HEK293 (cell line): ENCODE data around the gene DOK5.

ENCODE experiments used
- CTCF ChIA-PET: fragments of 350-600 bp; formaldehyde crosslinking; extraction: SDS; loops from one replicate; lab custom pipeline; 2021; ENCODE audit warnings: antibody characterized with exemption; lab: Yijun Ruan, JAX
- POLR2A ChIA-PET: fragments of 300-600 bp; formaldehyde crosslinking; extraction: SDS; loops from one replicate; lab custom pipeline; 2020; ENCODE audit warnings: antibody characterized with exemption, inconsistent platforms; lab: Yijun Ruan, JAX
- H3K27ac ChIP-seq: fragments of 200-500 bp; sonication (Bioruptor generic); 2 replicates; pipeline ENCODE4 v1.5.1; 2014; ENCODE audit warnings: low read depth, low read length, control low read depth, inconsistent platforms; ENCODE audit errors: extremely low read depth
- H3K36me3 ChIP-seq, 2 experiments: fragments of 200-500 bp in 1 of 2; sonication (Bioruptor generic) in 1 of 2; 1 replicate in 1 of 2; 2 replicates in 1 of 2; pipeline ENCODE4 v1.5.1; 2014 to 2017; ENCODE audit warnings: inconsistent platforms in 2 of 2, low read length in 2 of 2; ENCODE audit not compliant: control insufficient read depth in 2 of 2, insufficient read depth in 1 of 2
- H3K4me1 ChIP-seq: fragments of 200-500 bp; sonication (Bioruptor generic); 2 replicates; pipeline ENCODE4 v1.5.1; 2014; ENCODE audit warnings: mild to moderate bottlenecking, low read length, inconsistent platforms; ENCODE audit not compliant: control insufficient read depth, insufficient read depth
- H3K4me3 ChIP-seq: 2 replicates; pipeline ENCODE4 v1.5.1; 2011; ENCODE audit warnings: low read depth, mild to moderate bottlenecking, control low read depth, low read length, moderate library complexity
- H3K9me3 ChIP-seq: fragments of 200-500 bp; sonication (Bioruptor generic); 2 replicates; pipeline ENCODE4 v1.5.1; 2014; ENCODE audit warnings: low read depth, low read length, inconsistent platforms; ENCODE audit not compliant: control insufficient read depth, insufficient read depth
- CTCF ChIP-seq: fragments of 450-650 bp; formaldehyde crosslinking; IDR thresholded peaks from 2 replicates; pipeline ENCODE4 v1.5.1; 2016; ENCODE audit warnings: missing biosample characterization, missing genetic modification characterization
- FEZF1 ChIP-seq: fragments of 450-650 bp; formaldehyde crosslinking; IDR thresholded peaks from 2 replicates; pipeline ENCODE4 v1.5.1; 2016; ENCODE audit warnings: missing biosample characterization, missing genetic modification characterization
- GLI2 ChIP-seq: fragments of 450-650 bp; formaldehyde crosslinking; IDR thresholded peaks from 2 replicates; pipeline ENCODE4; 2017; ENCODE audit warnings: missing biosample characterization, missing genetic modification characterization, low read depth, borderline replicate concordance
- KLF10 ChIP-seq: fragments of 450-650 bp; IDR thresholded peaks from 2 replicates; pipeline ENCODE4 v1.5.1; 2018; ENCODE audit warnings: missing biosample characterization, mild to moderate bottlenecking, missing genetic modification characterization
- MZF1 ChIP-seq: fragments of 450-650 bp; formaldehyde crosslinking; IDR thresholded peaks from 2 replicates; pipeline ENCODE4 v1.5.1; 2017; ENCODE audit warnings: missing biosample characterization, missing genetic modification characterization, borderline replicate concordance
- RBAK ChIP-seq: fragments of 450-650 bp; formaldehyde crosslinking; IDR thresholded peaks from 2 replicates; pipeline ENCODE4 v1.5.1; 2016; ENCODE audit warnings: missing biosample characterization, missing genetic modification characterization
- SALL2 ChIP-seq: fragments of 450-650 bp; formaldehyde crosslinking; IDR thresholded peaks from 2 replicates; pipeline ENCODE4 v1.5.0; 2017; ENCODE audit warnings: missing biosample characterization, mild to moderate bottlenecking, missing genetic modification characterization, borderline replicate concordance
- WT1 ChIP-seq: fragments of 450-650 bp; formaldehyde crosslinking; IDR thresholded peaks from 2 replicates; pipeline ENCODE4 v1.5.1; 2016; ENCODE audit warnings: missing biosample characterization, missing genetic modification characterization
- ZBTB21 ChIP-seq: fragments of 450-650 bp; formaldehyde crosslinking; IDR thresholded peaks from 2 replicates; pipeline ENCODE4 v1.5.1; 2017; ENCODE audit warnings: missing biosample characterization, missing genetic modification characterization
- ZNF174 ChIP-seq: fragments of 450-650 bp; formaldehyde crosslinking; IDR thresholded peaks from 2 replicates; pipeline ENCODE4 v1.5.0; 2017; ENCODE audit warnings: missing biosample characterization, mild to moderate bottlenecking, missing genetic modification characterization
- ZNF18 ChIP-seq: fragments of 450-650 bp; formaldehyde crosslinking; IDR thresholded peaks from 2 replicates; pipeline ENCODE4 v1.5.1; 2016; ENCODE audit warnings: missing biosample characterization, missing genetic modification characterization
- ZNF239 ChIP-seq: fragments of 450-650 bp; formaldehyde crosslinking; IDR thresholded peaks from 2 replicates; pipeline ENCODE4 v1.5.1; 2016; ENCODE audit warnings: missing biosample characterization, missing genetic modification characterization
- ZNF354C ChIP-seq: fragments of 450-650 bp; formaldehyde crosslinking; IDR thresholded peaks from 2 replicates; pipeline ENCODE4 v1.5.1; 2016; ENCODE audit warnings: missing biosample characterization, missing genetic modification characterization, low read depth, borderline replicate concordance
- ZNF398 ChIP-seq: fragments of 450-650 bp; formaldehyde crosslinking; IDR thresholded peaks from 2 replicates; pipeline ENCODE4 v1.5.1; 2017; ENCODE audit warnings: missing biosample characterization, missing genetic modification characterization
- ZNF433 ChIP-seq: fragments of 450-650 bp; formaldehyde crosslinking; IDR thresholded peaks from 2 replicates; pipeline ENCODE4 v1.5.1; 2016; ENCODE audit warnings: missing biosample characterization, missing genetic modification characterization, low read depth
- ZNF518A ChIP-seq: fragments of 450-650 bp; formaldehyde crosslinking; conservative IDR thresholded peaks from 2 replicates; pipeline ENCODE4 v1.5.1; 2016; ENCODE audit warnings: low read depth, missing biosample characterization, missing genetic modification characterization
- ZNF549 ChIP-seq: fragments of 450-650 bp; IDR thresholded peaks from 2 replicates; pipeline ENCODE4 v1.5.1; 2018; ENCODE audit warnings: missing biosample characterization, missing genetic modification characterization, mild to moderate bottlenecking, inconsistent platforms, moderate library complexity
- ZNF571 ChIP-seq: fragments of 450-650 bp; formaldehyde crosslinking; IDR thresholded peaks from 2 replicates; pipeline ENCODE4 v1.5.0; 2017; ENCODE audit warnings: missing biosample characterization, missing genetic modification characterization
- ZNF670 ChIP-seq: fragments of 450-650 bp; formaldehyde crosslinking; IDR thresholded peaks from 2 replicates; pipeline ENCODE4 v1.5.1; 2016; ENCODE audit warnings: missing biosample characterization, missing genetic modification characterization, low read depth
- ZNF707 ChIP-seq: fragments of 450-650 bp; formaldehyde crosslinking; IDR thresholded peaks from 2 replicates; pipeline ENCODE4 v1.5.1; 2016; ENCODE audit warnings: missing biosample characterization, missing genetic modification characterization
- ZSCAN18 ChIP-seq: fragments of 450-650 bp; formaldehyde crosslinking; IDR thresholded peaks from 2 replicates; pipeline ENCODE4 v1.5.1; 2016; ENCODE audit warnings: missing biosample characterization, missing genetic modification characterization
- ZSCAN4 ChIP-seq: fragments of 450-650 bp; formaldehyde crosslinking; IDR thresholded peaks from 2 replicates; pipeline ENCODE4 v1.5.1; 2017; ENCODE audit warnings: missing biosample characterization, missing genetic modification characterization

Gene DOK5

GRCh38 chr20:54431156-54431944, 44.0 kb upstream of the DOK5 start (continued):
- TF ChIP-seq ZNF518A (tag by site-specific recombination) = no peak
- TF ChIP-seq GLI2 (tag by site-specific recombination) = no peak
- no peak for TF ChIP-seq ZNF354C
- no peak for TF ChIP-seq ZNF670
- TF ChIP-seq FEZF1 = no peak
- no peak for TF ChIP-seq ZNF433 (tag by site-specific recombination)
- no peak for TF ChIP-seq ZNF18

- TF ChIP-seq WT1 (tag by site-specific recombination) = no peak
- TF ChIP-seq ZNF398 (tag by site-specific recombination) = no peak
- no peak for TF ChIP-seq RBAK (tag by site-specific recombination)
- no peak for TF ChIP-seq SALL2 (tag by site-specific recombination)
- no peak for TF ChIP-seq ZNF239 (tag by site-specific recombination)
- no peak for TF ChIP-seq ZBTB21 (tag by site-specific recombination)
- no peak for TF ChIP-seq ZSCAN4 (tag by site-specific recombination)
- TF ChIP-seq ZNF549 (tag by site-specific recombination) = no peak
- TF ChIP-seq ZNF707 (tag by site-specific recombination) = no peak
- TF ChIP-seq KLF10 (tag by site-specific recombination) = no peak
- no peak for TF ChIP-seq CTCF (tag by site-specific recombination)
- no peak for TF ChIP-seq ZNF571 (tag by site-specific recombination)
- no peak for TF ChIP-seq ZNF174 (tag by site-specific recombination)
- no peak for TF ChIP-seq MZF1 (tag by site-specific recombination)
- TF ChIP-seq ZSCAN18 (tag by site-specific recombination) = no peak
- ChIA-PET POLR2A (no interaction called here), CTCF (no interaction called here)
- Histone ChIP-seq H3K36me3 (no peaks in the 10 kb centered on the region), H3K27ac (no peak overlapping the region), H3K4me3 (no peak overlapping the region), H3K4me1 (no peaks in the 10 kb centered on the region), H3K9me3 (no peaks in the 10 kb centered on the region)
These were observed 42.4 kb upstream of the DOK5 start for GRCh38 chr20:54432966-54433365.
